MM.1S (cell line): ENCODE data around the gene FGR.

Source experiments
- DNase-seq: peaks from one replicate; pipeline ENCODE4 v3.0.0-alpha.2; 2015
- H2AFZ ChIP-seq: fragments of 300-600 bp; sonication (generic); 2 replicates; pipeline ENCODE4 v1.6.0; 2016; ENCODE audit warnings: antibody characterized with exemption, low read length
- H3F3A ChIP-seq: fragments of 300-600 bp; sonication (generic); 2 replicates; pipeline ENCODE4 v1.6.1; 2016; ENCODE audit warnings: mild to moderate bottlenecking, antibody characterized with exemption, low read length, moderate library complexity, mixed read lengths; ENCODE audit not compliant: insufficient read depth
- H3K27ac ChIP-seq: fragments of 300-600 bp; sonication (generic); 2 replicates; pipeline ENCODE4 v1.5.1; 2016; ENCODE audit warnings: mild to moderate bottlenecking, low read length
- H3K27me3 ChIP-seq: fragments of 300-600 bp; sonication (generic); replicated peaks from 2 replicates; pipeline ENCODE4 v1.6.0; 2016; ENCODE audit warnings: low read length; ENCODE audit not compliant: insufficient read depth
- H3K36me3 ChIP-seq: fragments of 300-600 bp; sonication (generic); replicated peaks from 2 replicates; pipeline ENCODE4 v1.6.1; 2016; ENCODE audit warnings: mild to moderate bottlenecking, low read length, mixed read lengths; ENCODE audit not compliant: insufficient read depth
- H3K4me1 ChIP-seq: fragments of 300-600 bp; sonication (generic); 2 replicates; pipeline ENCODE4 v1.6.1; 2016; ENCODE audit warnings: low read length, mixed read lengths
- H3K4me2 ChIP-seq: fragments of 300-600 bp; sonication (generic); 2 replicates; pipeline ENCODE4 v1.6.0; 2016; ENCODE audit warnings: low read depth, low read length
- H3K4me3 ChIP-seq: fragments of 300-600 bp; sonication (generic); 2 replicates; pipeline ENCODE4 v1.5.1; 2016; ENCODE audit warnings: low read length, mixed read lengths
- H3K79me2 ChIP-seq: fragments of 300-600 bp; sonication (generic); 2 replicates; pipeline ENCODE4 v1.6.1; 2016; ENCODE audit warnings: mixed run types, low read length, mixed read lengths
- H3K9ac ChIP-seq: fragments of 300-600 bp; sonication (generic); 2 replicates; pipeline ENCODE4 v1.6.1; 2016; ENCODE audit warnings: low read length, mixed read lengths
- H3K9me2 ChIP-seq: fragments of 300-600 bp; sonication (generic); replicated peaks from 2 replicates; pipeline ENCODE4 v1.6.1; 2016; ENCODE audit warnings: mild to moderate bottlenecking, low read length, mixed read lengths; ENCODE audit not compliant: insufficient read depth
- H3K9me3 ChIP-seq: fragments of 300-600 bp; sonication (generic); replicated peaks from 2 replicates; pipeline ENCODE4 v1.6.1; 2016; ENCODE audit warnings: mild to moderate bottlenecking, low read length, mixed read lengths; ENCODE audit not compliant: insufficient read depth
- H4K20me1 ChIP-seq: fragments of 300-600 bp; sonication (generic); 2 replicates; pipeline ENCODE4 v1.6.1; 2016; ENCODE audit warnings: mild to moderate bottlenecking, low read length, moderate library complexity, mixed read lengths; ENCODE audit not compliant: insufficient read depth
- EZH2phosphoT487 ChIP-seq: fragments of 300-600 bp; sonication (generic); IDR thresholded peaks from 2 replicates; pipeline ENCODE4 v1.6.1; 2018; ENCODE audit warnings: antibody characterized with exemption, low read length
- TF ChIP-seq, protein P1 (sequence below): fragments of 300-600 bp; sonication (generic); IDR thresholded peaks from 2 replicates; pipeline ENCODE4 v1.5.1; 2016; ENCODE audit warnings: antibody characterized with exemption, low read length, mixed read lengths

FGR gene

DNA sequence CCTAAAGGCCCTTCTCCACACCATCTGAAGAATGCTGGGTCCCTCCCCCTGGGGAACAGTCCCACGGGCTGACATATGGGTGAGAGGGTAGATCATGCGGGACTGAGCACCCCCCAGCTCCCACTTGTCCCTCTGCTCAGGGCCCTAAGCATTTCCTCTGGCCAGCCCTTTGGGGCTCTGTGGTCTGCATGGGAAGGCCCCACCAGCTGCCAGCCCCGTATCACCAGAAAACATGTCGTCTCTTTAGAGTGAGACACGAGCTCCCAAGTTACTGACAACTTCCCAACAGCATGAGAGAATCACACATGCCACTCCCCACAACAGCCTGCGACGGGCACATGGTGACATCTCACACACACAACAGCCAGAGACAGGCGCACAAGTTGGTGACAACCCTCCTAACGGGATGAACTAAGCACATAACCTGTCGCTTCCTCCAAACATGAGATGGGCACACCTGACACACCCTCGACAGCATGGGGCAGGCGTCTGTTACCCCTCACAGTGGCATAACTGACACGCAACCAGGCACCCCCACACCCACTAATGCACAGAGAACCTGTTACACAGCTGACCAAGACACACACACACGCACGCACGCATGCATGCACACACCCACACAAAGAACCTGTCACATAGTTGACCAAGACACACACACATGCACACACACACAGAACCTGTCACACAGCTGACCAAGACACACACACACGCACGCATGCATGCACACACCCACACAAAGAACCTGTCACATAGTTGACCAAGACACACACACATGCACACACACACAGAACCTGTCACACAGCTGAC, 72.2 kb downstream of the FGR start:
- H3K79me2 ChIP-seq: no peaks in the 10 kb centered on the region
- H3K36me3 ChIP-seq: no peaks in the 10 kb centered on the region
- no peak overlapping the region for H3K4me2 ChIP-seq
- no peaks in the 10 kb centered on the region for H3F3A ChIP-seq
- H3K9me3 ChIP-seq: no peaks in the 10 kb centered on the region
- H3K9ac ChIP-seq: no peak overlapping the region
- no peaks in the 10 kb centered on the region for H4K20me1 ChIP-seq
- no peak for DNase-seq
- TF ChIP-seq EZH2phosphoT487: no peak
- TF ChIP-seq, protein P1, sequence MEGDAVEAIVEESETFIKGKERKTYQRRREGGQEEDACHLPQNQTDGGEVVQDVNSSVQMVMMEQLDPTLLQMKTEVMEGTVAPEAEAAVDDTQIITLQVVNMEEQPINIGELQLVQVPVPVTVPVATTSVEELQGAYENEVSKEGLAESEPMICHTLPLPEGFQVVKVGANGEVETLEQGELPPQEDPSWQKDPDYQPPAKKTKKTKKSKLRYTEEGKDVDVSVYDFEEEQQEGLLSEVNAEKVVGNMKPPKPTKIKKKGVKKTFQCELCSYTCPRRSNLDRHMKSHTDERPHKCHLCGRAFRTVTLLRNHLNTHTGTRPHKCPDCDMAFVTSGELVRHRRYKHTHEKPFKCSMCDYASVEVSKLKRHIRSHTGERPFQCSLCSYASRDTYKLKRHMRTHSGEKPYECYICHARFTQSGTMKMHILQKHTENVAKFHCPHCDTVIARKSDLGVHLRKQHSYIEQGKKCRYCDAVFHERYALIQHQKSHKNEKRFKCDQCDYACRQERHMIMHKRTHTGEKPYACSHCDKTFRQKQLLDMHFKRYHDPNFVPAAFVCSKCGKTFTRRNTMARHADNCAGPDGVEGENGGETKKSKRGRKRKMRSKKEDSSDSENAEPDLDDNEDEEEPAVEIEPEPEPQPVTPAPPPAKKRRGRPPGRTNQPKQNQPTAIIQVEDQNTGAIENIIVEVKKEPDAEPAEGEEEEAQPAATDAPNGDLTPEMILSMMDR: no peak
- no peaks in the 10 kb centered on the region for H3K27me3 ChIP-seq
- no peaks in the 10 kb centered on the region for H3K9me2 ChIP-seq
- H2AFZ ChIP-seq: no peak overlapping the region
- peaks cover 2% of the 10 kb centered on the region for H3K4me1 ChIP-seq
- no peak overlapping the region for H3K4me3 ChIP-seq
- no peak overlapping the region for H3K27ac ChIP-seq
